Suprapubic skin (tissue), 4 donors: ENCODE data around the gene TMEM259. TPM values are rescaled to one million over a fixed set of nuclear protein-coding genes. Genes with fewer than 3 reads are reported as not detected.

Source experiments
- DNase-seq, 2 donors: peaks; one replicate each; pipeline ENCODE4 v3.0.0-alpha.2; 2019; ENCODE audit warnings: low spot score in 2 of 2
- H3K27ac ChIP-seq: fragments of 200-600 bp; sonication (generic); one replicate; pipeline ENCODE4 v1.5.1; 2019
- H3K27me3 ChIP-seq: fragments of 200-600 bp; sonication (generic); one replicate; pipeline ENCODE4 v1.5.1; 2019
- H3K36me3 ChIP-seq: fragments of 200-600 bp; sonication (generic); one replicate; pipeline ENCODE4 v1.5.1; 2019
- H3K4me1 ChIP-seq: fragments of 200-600 bp; sonication (generic); one replicate; pipeline ENCODE4 v1.5.1; 2019
- H3K4me3 ChIP-seq: fragments of 200-600 bp; sonication (generic); one replicate; pipeline ENCODE4 v1.5.1; 2019; ENCODE audit warnings: mild to moderate bottlenecking
- H3K9me3 ChIP-seq: fragments of 200-600 bp; sonication (generic); one replicate; pipeline ENCODE4 v1.5.1; 2019
- CTCF ChIP-seq, 2 donors: fragments of 200-600 bp in 1 of 2; fragments of 450-650 bp in 1 of 2; sonication (generic) in 1 of 2; IDR thresholded peaks; one replicate each; pipeline ENCODE4 v1.5.1; 2016 to 2019; ENCODE audit warnings: antibody characterized with exemption in 2 of 2, mild to moderate bottlenecking in 1 of 2, moderate library complexity in 1 of 2
- EP300 ChIP-seq: sonication (generic); formaldehyde crosslinking; IDR thresholded peaks from one replicate; pipeline ENCODE4 v1.6.1; 2017; ENCODE audit warnings: antibody characterized with exemption
- POLR2A ChIP-seq, 2 donors: fragments of 450-650 bp; IDR thresholded peaks; one replicate each; pipeline ENCODE4 v1.6.1; 2017; ENCODE audit warnings: antibody characterized with exemption in 2 of 2, mild to moderate bottlenecking in 2 of 2, moderate library complexity in 2 of 2
- POLR2AphosphoS5 ChIP-seq, 3 donors: sonication (generic); formaldehyde crosslinking; IDR thresholded peaks; one replicate each; pipeline ENCODE4 v1.6.1; 2017; ENCODE audit warnings: antibody characterized with exemption in 3 of 3
- WGBS: methylation state at CpG from one replicate; pipeline ENCODE4 v1.1.5; 2018; 5-methylcytosine and 5-hydroxymethylcytosine counted together
- total RNA-seq, 4 donors: library from RNA; depleted of rRNA; stranded (reverse); fragments of >200 nt; gene quantifications; one replicate each; pipeline ENCODE4 v1.1.0, GENCODE V29; 2016

TMEM259 gene
- total RNA-seq, 4 donors from 2014 or later: 165 to 349 (median 243) TPM

GRCh38 chr19:1047696-1048147 lies 26.8 kb upstream of the TMEM259 start:
- no peak for TF ChIP-seq EP300
- no peak for TF ChIP-seq CTCF (IDR thresholded peaks at IDR 0.05)
- TF ChIP-seq POLR2AphosphoS5 (IDR thresholded peaks at IDR 0.05): no peak
- TF ChIP-seq POLR2A (IDR thresholded peaks at IDR 0.05): no peak
- Histone ChIP-seq H3K27me3 (no peaks in the 10 kb centered on the region), H3K36me3 (peaks cover 10% of the 10 kb centered on the region), H3K4me3 (no peak overlapping the region), H3K4me1 (peaks cover 8% of the 10 kb centered on the region), H3K9me3 (no peaks in the 10 kb centered on the region), H3K27ac (no peak overlapping the region)
- 84% methylated on average over 8 of the region's 20 CpGs for WGBS
- DNase-seq: no peak

DNA sequence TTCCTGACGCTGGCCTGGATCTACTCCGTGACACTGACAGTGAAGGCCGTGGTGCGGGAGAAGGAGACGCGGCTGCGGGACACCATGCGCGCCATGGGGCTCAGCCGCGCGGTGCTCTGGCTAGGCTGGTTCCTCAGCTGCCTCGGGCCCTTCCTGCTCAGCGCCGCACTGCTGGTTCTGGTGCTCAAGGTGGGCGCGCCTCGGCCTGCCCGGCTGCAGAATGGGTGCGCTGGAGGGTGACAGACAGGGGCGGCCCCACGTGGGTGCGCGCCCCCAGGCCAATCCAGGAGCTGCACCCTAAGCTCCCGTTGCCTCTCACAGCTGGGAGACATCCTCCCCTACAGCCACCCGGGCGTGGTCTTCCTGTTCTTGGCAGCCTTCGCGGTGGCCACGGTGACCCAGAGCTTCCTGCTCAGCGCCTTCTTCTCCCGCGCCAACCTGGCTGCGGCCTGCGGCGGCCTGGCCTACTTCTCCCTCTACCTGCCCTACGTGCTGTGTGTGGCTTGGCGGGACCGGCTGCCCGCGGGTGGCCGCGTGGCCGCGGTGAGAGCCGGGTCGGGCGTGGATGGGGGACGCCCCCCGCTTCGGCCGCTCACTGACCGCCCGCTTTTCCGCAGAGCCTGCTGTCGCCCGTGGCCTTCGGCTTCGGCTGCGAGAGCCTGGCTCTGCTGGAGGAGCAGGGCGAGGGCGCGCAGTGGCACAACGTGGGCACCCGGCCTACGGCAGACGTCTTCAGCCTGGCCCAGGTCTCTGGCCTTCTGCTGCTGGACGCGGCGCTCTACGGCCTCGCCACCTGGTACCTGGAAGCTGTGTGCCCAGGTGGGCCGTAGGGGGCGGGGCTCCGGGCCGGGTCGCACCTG lies 26.1 kb upstream of the TMEM259 start:
- TF ChIP-seq POLR2AphosphoS5 (IDR thresholded peaks at IDR 0.05) (no peak), EP300 (no peak), POLR2A (IDR thresholded peaks at IDR 0.05) (no peak), CTCF (IDR thresholded peaks at IDR 0.05) (no peak)
- 88% methylated on average over 50 of the region's 77 CpGs for WGBS
- Histone ChIP-seq H3K4me1 (peaks cover 14% of the 10 kb centered on the region), H3K4me3 (no peak overlapping the region), H3K36me3 (peaks cover 10% of the 10 kb centered on the region), H3K9me3 (no peaks in the 10 kb centered on the region), H3K27me3 (no peaks in the 10 kb centered on the region), H3K27ac (no peak overlapping the region)
- no peak for DNase-seq

- TF ChIP-seq POLR2AphosphoS5 (IDR thresholded peaks at IDR 0.05): no peak
- no peak for TF ChIP-seq EP300
- TF ChIP-seq CTCF (IDR thresholded peaks at IDR 0.05): no peak
- TF ChIP-seq POLR2A (IDR thresholded peaks at IDR 0.05): no peak
- no peak for DNase-seq
- Histone ChIP-seq H3K27me3 (no peaks in the 10 kb centered on the region), H3K36me3 (peaks cover 10% of the 10 kb centered on the region), H3K4me3 (no peak overlapping the region), H3K4me1 (peaks cover 23% of the 10 kb centered on the region), H3K9me3 (no peaks in the 10 kb centered on the region), H3K27ac (no peak overlapping the region)
- 98% methylated on average over 7 of the region's 33 CpGs for WGBS
Observed at GRCh38 chr19:1046117-1046626, 25.2 kb upstream of the TMEM259 start.

GRCh38 chr19:1045247-1045603 lies 24.3 kb upstream of the TMEM259 start:
- no peak for DNase-seq
- no peaks in the 10 kb centered on the region for H3K9me3 ChIP-seq
- 80% methylated on average over 8 of the region's 10 CpGs for WGBS
- H3K4me3 ChIP-seq: no peak overlapping the region
- no peak overlapping the region for H3K27ac ChIP-seq
- H3K27me3 ChIP-seq: no peaks in the 10 kb centered on the region
- H3K4me1 ChIP-seq: peaks cover 33% of the 10 kb centered on the region
- no peak for TF ChIP-seq POLR2AphosphoS5 (IDR thresholded peaks at IDR 0.05)
- TF ChIP-seq EP300: no peak
- TF ChIP-seq CTCF (IDR thresholded peaks at IDR 0.05): no peak
- no peak for TF ChIP-seq POLR2A (IDR thresholded peaks at IDR 0.05)
- H3K36me3 ChIP-seq: peaks cover 10% of the 10 kb centered on the region
